Measurements from ENCODE around the gene GLI2.

The GLI2 gene

GRCh38 chr2:120760446-120761135 is 24.9 kb downstream of the GLI2 start:
- no peak for DNase-seq

DNA sequence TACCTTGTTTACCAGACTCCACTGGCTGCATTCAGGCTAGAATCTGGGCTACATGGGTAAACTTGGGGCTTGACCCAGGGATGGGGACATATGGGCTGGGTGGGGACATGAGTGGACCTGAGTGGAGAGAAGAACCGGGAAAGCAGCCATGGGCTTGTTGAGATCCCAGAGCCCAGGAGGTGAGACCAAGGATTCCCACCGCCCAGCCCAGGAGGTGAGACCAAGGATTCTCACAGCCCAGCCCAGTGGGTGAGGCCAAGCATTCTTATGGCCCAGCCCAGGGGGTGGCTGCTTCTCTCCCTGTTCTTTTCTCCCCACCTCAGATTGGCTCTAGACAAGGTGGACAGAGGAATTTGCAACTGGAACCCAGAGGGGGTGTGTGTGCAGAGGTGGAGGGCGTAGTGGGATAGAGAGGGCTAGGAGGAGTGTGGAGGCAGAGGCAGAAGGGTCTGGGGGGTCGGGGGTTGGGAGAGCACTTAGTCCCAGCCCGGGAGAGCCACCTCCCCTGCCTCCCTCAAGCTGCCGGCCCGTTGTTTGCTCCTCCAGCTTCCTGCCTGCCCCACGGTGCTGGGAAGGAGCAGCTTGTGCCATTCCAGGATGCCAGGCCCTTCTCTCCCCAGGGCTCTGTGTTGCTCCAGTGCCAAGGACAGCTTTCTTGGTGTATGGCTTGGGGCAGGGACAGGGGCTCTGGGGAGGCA is 25.6 kb downstream of the GLI2 start:
- no peak for DNase-seq

GRCh38 chr2:120761911-120762310 is 26.2 kb downstream of the GLI2 start:
- no peak for DNase-seq

DNA sequence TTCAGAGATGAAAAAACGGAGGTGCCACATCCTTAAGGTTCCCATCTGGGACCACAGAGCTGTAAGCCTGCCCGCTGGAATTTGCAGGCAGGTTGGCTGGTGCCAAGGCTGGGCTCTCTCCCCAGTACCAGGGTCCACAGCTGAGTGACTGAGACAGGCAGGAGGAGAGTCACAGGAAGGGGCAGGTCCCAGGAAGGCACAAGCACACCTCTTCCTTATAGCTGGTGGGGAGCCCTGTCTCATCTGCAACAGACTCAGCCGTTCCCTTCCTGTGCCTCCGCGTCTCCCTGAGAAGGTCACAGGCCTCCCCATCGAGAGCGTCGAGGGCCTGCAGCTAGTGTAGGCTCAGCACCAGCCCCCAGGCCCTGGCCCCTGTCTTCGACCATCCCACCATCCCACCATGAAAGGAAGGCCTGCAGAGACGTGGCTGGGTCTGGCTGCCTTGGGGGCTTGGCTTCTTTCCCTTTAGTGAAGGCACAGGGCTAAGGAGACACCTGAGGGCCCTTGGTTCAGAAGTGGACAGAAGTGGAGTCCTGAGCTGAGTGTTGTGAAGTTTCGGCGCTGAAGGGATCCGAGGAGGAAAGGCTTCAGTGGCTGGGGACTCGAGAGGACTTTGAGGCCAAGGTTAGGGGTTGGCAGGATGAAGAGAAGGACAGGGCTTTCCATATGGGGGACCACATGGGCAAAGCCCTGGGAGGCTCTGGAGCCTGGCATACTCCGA is 26.8 kb downstream of the GLI2 start:
- no peak for DNase-seq

GRCh38 chr2:120763508-120763907 is 27.8 kb downstream of the GLI2 start:
- no peak for DNase-seq

- no peak for DNase-seq
These were observed 28.3 kb downstream of the GLI2 start for GRCh38 chr2:120763931-120764330.

DNA sequence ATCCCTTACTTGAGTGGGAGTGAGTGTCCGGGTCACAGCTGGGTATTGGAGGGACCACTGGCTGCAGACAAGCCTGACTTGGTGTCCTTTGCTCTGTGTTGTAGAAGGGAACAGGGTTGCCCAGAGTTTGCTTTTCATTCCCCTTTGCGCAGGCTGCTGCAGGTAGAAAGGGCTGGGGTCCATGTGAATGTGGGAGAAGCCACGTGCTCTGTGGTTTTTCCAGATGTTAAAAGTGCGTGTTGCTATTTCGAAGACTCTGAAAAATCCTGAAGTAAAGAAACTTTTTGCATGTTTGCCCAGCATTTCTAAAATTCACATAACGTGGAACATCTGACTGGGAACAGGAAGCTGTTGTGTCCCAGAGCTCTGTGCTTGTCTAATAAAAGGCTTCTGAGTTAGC is 28.8 kb downstream of the GLI2 start:
- DNase-seq: no peak

- no peak for DNase-seq
These were observed 29.5 kb downstream of the GLI2 start for GRCh38 chr2:120764991-120765677.

GRCh38 chr2:120765678-120766469 is 30.2 kb downstream of the GLI2 start:
- DNase-seq: no peak

DNA sequence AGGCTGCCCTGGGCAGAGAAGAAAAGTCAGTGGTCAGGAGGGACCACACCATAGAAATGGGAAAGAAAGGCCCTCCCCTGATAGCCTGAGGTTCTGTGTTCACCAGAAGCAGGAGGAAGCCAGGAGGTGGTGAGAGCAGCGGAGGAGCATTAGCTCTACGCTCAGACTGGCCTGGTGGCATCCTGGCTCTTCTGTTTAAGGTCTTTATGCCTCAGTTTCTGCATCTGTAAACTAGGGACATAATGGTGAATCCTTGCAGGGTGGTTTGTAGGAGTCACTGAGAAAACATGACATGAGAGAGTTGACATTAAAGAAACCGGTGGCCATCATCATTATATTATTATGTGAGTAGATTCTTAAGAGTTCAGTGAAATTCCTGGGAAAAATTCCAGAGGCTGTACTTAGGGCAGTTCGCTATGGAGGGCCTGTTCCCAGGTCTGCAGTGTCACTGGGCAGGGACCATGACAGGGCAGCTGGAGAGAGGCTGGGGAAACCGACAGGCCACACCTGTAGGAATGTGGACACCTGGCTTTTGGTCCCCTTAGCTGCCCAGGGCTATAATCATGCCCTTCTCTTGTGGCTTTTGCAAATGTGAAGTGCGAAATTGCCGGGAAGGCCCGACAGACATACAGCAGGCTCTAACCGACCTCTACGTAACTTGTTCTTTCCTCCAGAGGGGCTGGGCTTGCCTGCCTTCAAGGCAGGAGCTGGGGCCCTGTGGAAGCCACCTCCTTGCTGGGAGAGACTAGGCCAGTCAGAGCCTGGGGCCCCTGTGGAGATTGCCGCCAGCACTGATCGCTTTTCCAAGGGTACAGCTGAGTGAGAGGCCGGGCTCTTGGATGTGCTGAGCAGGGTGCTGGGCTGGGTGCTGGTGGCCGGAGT is 31.0 kb downstream of the GLI2 start:
- DNase-seq: no peak

DNA sequence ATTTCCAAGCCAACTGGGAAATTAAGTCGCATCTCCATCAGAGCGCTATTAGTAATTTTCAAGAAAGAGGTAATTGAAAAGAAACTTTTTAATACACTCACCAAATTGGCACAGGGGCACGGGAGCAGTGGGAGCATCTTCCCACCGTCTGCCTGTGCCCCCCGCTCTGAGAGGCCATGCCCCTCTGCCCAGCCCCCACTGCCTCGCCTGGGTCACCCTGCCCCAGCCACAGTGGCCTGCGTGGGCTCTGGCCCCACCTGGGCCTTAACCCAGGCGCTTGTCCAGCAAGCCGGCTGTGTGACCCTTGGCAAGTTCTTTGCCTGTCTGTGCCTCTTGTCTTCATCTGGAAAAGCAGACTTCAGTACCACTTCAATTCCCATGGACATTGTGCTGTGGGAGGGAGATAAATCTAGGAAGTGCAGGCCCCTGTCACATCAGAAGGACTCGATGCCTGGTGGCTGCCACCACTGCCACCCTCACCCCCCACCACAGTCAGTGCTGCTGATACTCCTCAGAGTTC is 31.9 kb downstream of the GLI2 start:
- no peak for DNase-seq

- DNase-seq: no peak
These were observed 32.7 kb downstream of the GLI2 start for GRCh38 chr2:120768112-120769048.

DNA sequence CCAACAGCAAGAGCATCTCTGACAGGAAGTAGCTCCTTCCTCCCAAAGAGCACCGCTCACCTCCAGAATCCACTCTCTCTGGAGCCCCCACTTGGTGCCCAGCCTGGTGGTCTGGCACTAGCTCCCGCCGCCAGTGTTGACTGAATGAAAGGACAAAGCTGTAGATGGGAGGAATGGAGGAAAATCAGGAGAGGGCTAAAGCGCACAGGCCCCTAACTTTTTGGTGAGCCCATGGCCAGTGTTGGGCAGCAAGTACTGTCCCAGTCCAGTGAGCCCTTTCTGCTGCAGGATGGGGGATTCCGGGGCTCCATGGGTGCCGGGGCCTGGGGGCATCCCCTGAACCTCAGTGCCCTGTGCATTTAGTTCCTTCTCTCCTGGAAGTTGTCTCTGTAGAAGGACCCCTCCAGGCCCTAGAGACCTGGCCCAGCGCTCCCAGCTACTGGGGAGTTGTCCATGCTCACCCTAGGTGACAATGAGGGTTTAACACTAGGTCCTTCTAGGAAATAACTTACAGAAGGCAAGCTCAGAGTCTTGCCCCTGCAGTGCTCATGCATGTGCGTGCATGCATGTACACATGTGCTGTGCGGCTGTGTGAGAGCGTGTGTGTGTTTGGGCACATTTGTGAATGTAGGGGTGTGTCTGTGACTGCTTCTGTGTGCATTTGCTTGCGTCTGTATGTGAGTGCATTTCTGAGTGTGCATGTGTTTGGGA is 33.6 kb downstream of the GLI2 start:
- no peak for DNase-seq

GRCh38 chr2:120769787-120770120 is 34.1 kb downstream of the GLI2 start:
- DNase-seq: no peak

GRCh38 chr2:120770176-120770575 is 34.5 kb downstream of the GLI2 start:
- no peak for DNase-seq

DNA sequence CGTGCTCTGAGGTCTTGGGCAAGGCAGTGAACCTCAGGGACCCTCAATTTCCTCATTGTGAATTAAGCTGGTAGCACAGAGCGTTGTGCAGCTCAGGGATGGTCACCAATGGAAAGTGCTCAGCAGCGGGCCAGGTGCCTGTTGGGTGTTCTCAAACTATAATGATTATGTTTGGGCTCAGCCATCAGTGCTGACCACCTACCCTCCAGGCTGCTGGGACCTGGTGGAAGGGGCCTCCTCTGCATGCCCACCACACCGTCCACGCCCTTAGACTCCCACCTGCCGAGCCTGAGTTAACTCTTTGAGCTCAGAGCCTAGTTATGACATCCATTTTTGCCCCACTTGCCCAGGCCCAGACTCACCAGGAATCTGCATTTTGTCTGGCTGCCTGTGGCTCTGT is 35.0 kb downstream of the GLI2 start:
- DNase-seq: no peak

DNA sequence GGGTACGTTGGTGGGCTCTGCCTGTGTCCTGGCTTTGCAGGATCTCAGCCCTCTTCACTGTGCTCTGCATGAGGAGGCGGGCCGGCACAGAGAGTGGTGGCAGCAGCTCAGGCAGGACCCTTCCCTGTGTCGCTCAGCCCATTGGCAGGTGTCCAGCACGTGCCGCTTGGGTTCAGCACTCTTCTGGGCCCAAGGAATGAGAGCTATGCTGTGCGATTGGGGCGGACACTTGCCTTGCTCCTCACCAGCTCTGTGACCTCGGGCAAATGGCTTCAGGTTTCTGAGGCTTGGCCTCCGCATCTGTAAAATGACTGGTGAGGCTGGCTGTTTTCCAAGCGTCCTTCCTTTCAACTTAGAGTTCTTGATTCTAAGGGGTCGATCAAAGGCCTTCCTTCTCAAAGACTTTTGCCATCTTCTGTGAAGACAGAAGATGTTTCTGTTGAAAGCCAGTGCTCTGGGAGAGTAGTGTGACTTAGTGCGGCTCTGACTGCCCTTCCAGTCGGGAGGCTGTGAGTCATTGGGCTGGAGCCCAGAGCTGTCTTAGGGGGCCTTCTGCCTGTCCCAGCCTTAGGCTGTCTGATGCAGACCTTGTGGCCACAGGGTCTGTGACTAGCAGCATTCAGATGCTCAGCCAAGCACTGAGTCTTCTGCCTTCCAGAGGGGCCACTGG is 35.6 kb downstream of the GLI2 start:
- no peak for DNase-seq

- no peak for DNase-seq
These were observed 36.1 kb downstream of the GLI2 start for GRCh38 chr2:120771781-120772208.

- no peak for DNase-seq
These were observed 36.6 kb downstream of the GLI2 start for GRCh38 chr2:120772261-120772660.
